ENCODE data around the gene CDC73. TPM values are rescaled to one million over a fixed set of nuclear protein-coding genes. Genes with fewer than 3 reads are reported as not detected.

CDC73 gene
- total and polyA plus RNA-seq, 10 of the 15 experiments (the other 5 are each of a cell fraction or from before 2014, with no cell fraction given), result 10.6 to 43.4 (median 21.7) TPM

DNA sequence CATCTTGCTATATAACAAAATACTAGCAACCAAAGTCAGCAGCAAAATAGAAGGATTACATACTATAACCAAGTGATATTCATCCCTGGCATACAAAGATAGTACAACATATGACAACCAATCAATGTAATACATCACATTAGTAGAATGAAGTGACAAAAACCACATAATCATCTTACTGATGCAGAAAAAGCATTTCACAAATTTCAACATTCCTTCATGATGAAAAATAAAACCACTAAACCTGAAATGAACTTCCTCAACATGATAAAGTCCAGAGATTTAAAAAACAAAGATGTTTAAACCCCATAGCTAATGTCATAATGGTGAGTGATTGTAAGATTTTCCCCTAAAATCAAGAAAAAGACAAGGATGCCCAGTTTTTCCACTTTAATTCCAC is 43.8 kb upstream of the CDC73 start:
- ChIA-PET CTCF (interaction anchor here (0.6 kb wide), 1 partner anchor 1380 kb away, joined by 3 read pairs; no protein-coding TSS in a partner anchor), SMC1A (ENCODE audit: uncharacterized antibody, unreplicated experiment) (interaction anchor here (1.2 kb wide), 1 partner anchor 379 kb away, joined by 4 read pairs; no protein-coding TSS in a partner anchor), POLR2A (no interaction called here), RAD21 (ENCODE audit: unreplicated experiment) (no interaction called here)
- intact Hi-C loops (cut with micrococcal nuclease; ENCODE audit: unreplicated experiment) (no loop called here), in situ Hi-C loops (cut with MboI) (no loop called here)
- no peak for ATAC-seq
- TF ChIP-seq CHD4 (IDR thresholded peaks at IDR 0.05), result no peak
- TF ChIP-seq SPI1 (IDR thresholded peaks at IDR 0.05; ENCODE audit: borderline replicate concordance, insufficient read depth, low read depth, low read length), result no peak
- no peak for TF ChIP-seq NR2C2 (IDR thresholded peaks at IDR 0.05; ENCODE audit: borderline replicate concordance, control insufficient read depth, insufficient read length, low read depth)
- no peak for TF ChIP-seq GATAD2B (conservative IDR thresholded peaks at IDR 0.05; ENCODE audit: low read depth)
- no TSS peak for BruUV-seq (replicated peaks)
- Histone ChIP-seq H3K4me1 (ENCODE audit: control insufficient read depth, insufficient read depth, low read length) (peaks cover 5% of the 10 kb centered on the region; the same call in 1 of the 2 replicates), H3K27me3 (replicated peaks in 1 of 2; ENCODE audit: control insufficient read depth in 2 of 2, insufficient read depth in 2 of 2, low read length in 1 of 2) (no peaks in the 10 kb centered on the region), H3K9ac (ENCODE audit: control insufficient read depth, insufficient read depth, low read length) (no peak overlapping the region), H3K36me3 (ENCODE audit: control insufficient read depth in 2 of 2, insufficient read depth in 2 of 2, low read length in 1 of 2) (peaks cover 2 to 40% of the 10 kb centered on the region in 2 experiments; a peak in 3 of 4 replicates), H3K27ac (ENCODE audit: control insufficient read depth, insufficient read depth) (no peak overlapping the region), H3K9me3 (replicated peaks; ENCODE audit: control insufficient read depth, insufficient read depth, low read length) (peaks cover 8% of the 10 kb centered on the region), H3K79me2 (ENCODE audit: control insufficient read depth, insufficient read depth, low read length) (peaks cover 6% of the 10 kb centered on the region), H3K4me2 (ENCODE audit: control insufficient read depth, insufficient read depth) (no peak overlapping the region), H2AFZ (ENCODE audit: control insufficient read depth, low read depth, low read length) (no peak overlapping the region), H3K4me3 (no peak overlapping the region), H4K20me1 (ENCODE audit: control insufficient read depth, insufficient read depth) (no peaks in the 10 kb centered on the region)
- FAIRE-seq, result no peak
- DNase-seq (ENCODE audit: low read depth, low spot score), result no peak

- Histone ChIP-seq H3K9me3 (replicated peaks; ENCODE audit: control insufficient read depth, insufficient read depth, low read length) (peaks cover 6% of the 10 kb centered on the region), H3K9ac (ENCODE audit: control insufficient read depth, insufficient read depth, low read length) (no peak overlapping the region), H4K20me1 (ENCODE audit: control insufficient read depth, insufficient read depth) (no peaks in the 10 kb centered on the region), H3K27ac (ENCODE audit: control insufficient read depth, insufficient read depth) (no peak overlapping the region), H3K79me2 (ENCODE audit: control insufficient read depth, insufficient read depth, low read length) (peaks cover 4% of the 10 kb centered on the region), H3K27me3 (replicated peaks in 1 of 2; ENCODE audit: control insufficient read depth in 2 of 2, insufficient read depth in 2 of 2, low read length in 1 of 2) (no peaks in the 10 kb centered on the region), H3K4me3 (no peak overlapping the region), H3K36me3 (ENCODE audit: control insufficient read depth in 2 of 2, insufficient read depth in 2 of 2, low read length in 1 of 2) (peaks cover 2 to 39% of the 10 kb centered on the region in 2 experiments), H3K4me1 (ENCODE audit: control insufficient read depth, insufficient read depth, low read length) (peaks cover 11% of the 10 kb centered on the region; the same call in 1 of the 2 replicates), H2AFZ (ENCODE audit: control insufficient read depth, low read depth, low read length) (no peak overlapping the region), H3K4me2 (ENCODE audit: control insufficient read depth, insufficient read depth) (no peak overlapping the region)
- intact Hi-C loops (cut with micrococcal nuclease; ENCODE audit: unreplicated experiment), result no loop called here
- no TSS peak for BruUV-seq (replicated peaks)
- FAIRE-seq (no peak), DNase-seq (ENCODE audit: low read depth, low spot score) (no peak), ATAC-seq (no peak)
- ChIA-PET POLR2A (no interaction called here), RAD21 (ENCODE audit: unreplicated experiment) (no interaction called here), CTCF (no interaction called here), SMC1A (ENCODE audit: uncharacterized antibody, unreplicated experiment) (interaction anchor here (1.4 kb wide), 1 partner anchor 8 kb away, joined by 5 read pairs; no protein-coding TSS in a partner anchor)
- in situ Hi-C loops (cut with MboI), result no loop called here
- WGBS (ENCODE audit: insufficient coverage, insufficient replicate concordance, low lambda C conversion rate, missing lambda C conversion rate), result 98% methylated on average over 3 of the region's 3 CpGs
- no peak for TF ChIP-seq BACH1 (IDR thresholded peaks at IDR 0.05; ENCODE audit: borderline replicate concordance)
- no peak for TF ChIP-seq ZBED1 (IDR thresholded peaks at IDR 0.05; ENCODE audit: borderline replicate concordance)
- TF ChIP-seq RCOR1 (conservative IDR thresholded peaks at IDR 0.05; ENCODE audit: low read depth, low read length), result no peak
- no peak for TF ChIP-seq CREB1 (IDR thresholded peaks at IDR 0.05; ENCODE audit: low read depth)
- TF ChIP-seq, protein P1, sequence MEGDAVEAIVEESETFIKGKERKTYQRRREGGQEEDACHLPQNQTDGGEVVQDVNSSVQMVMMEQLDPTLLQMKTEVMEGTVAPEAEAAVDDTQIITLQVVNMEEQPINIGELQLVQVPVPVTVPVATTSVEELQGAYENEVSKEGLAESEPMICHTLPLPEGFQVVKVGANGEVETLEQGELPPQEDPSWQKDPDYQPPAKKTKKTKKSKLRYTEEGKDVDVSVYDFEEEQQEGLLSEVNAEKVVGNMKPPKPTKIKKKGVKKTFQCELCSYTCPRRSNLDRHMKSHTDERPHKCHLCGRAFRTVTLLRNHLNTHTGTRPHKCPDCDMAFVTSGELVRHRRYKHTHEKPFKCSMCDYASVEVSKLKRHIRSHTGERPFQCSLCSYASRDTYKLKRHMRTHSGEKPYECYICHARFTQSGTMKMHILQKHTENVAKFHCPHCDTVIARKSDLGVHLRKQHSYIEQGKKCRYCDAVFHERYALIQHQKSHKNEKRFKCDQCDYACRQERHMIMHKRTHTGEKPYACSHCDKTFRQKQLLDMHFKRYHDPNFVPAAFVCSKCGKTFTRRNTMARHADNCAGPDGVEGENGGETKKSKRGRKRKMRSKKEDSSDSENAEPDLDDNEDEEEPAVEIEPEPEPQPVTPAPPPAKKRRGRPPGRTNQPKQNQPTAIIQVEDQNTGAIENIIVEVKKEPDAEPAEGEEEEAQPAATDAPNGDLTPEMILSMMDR (IDR thresholded peaks at IDR 0.05 in 2 of 3, conservative IDR thresholded peaks at IDR 0.05 in 1 of 3; ENCODE audit: control insufficient read depth in 2 of 3, extremely low read depth in 1 of 3, insufficient read depth in 1 of 3, low read depth in 3 of 3, low read length in 3 of 3), result no peak
- no peak for TF ChIP-seq HCFC1 (IDR thresholded peaks at IDR 0.05; ENCODE audit: low read length)
- TF ChIP-seq MXI1 (IDR thresholded peaks at IDR 0.05; ENCODE audit: low read depth, low read length), result no peak
- TF ChIP-seq ZNF207 (IDR thresholded peaks at IDR 0.05; ENCODE audit: borderline replicate concordance), result no peak
- TF ChIP-seq POLR2AphosphoS5 (IDR thresholded peaks at IDR 0.05; ENCODE audit: low read length), result no peak
- no peak for TF ChIP-seq SREBF1 (IDR thresholded peaks at IDR 0.05; ENCODE audit: low read length)
- TF ChIP-seq PAX5 (IDR thresholded peaks at IDR 0.05; ENCODE audit: borderline replicate concordance, low read depth, low read length), result no peak
- TF ChIP-seq, protein P2, sequence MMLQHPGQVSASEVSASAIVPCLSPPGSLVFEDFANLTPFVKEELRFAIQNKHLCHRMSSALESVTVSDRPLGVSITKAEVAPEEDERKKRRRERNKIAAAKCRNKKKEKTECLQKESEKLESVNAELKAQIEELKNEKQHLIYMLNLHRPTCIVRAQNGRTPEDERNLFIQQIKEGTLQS (IDR thresholded peaks at IDR 0.05; ENCODE audit: borderline replicate concordance, extremely low read depth, low read depth, low read length), result no peak
- no peak for TF ChIP-seq CBX3 (IDR thresholded peaks at IDR 0.05; ENCODE audit: borderline replicate concordance, low read depth)
- no peak for TF ChIP-seq MYC (IDR thresholded peaks at IDR 0.05; ENCODE audit: insufficient read depth, insufficient read length, insufficient replicate concordance, low read length, severe bottlenecking)
Measured at GRCh38 chr1:193079187-193079586, 42.6 kb upstream of the CDC73 start.
